ENCODE measurements around the gene ABLIM1.

ABLIM1 gene

GRCh38 chr10:114652402-114653368 lies 5.4 kb downstream of the ABLIM1 start:
- in situ Hi-C loops (cut with HindIII; ENCODE audit: low pct_ligation_motif_present, low pct_unique_long_range_greater_than_20kb, low sequenced_read_pairs) = no loop called here
- no peak for DNase-seq

- in situ Hi-C loops (cut with HindIII; ENCODE audit: low pct_ligation_motif_present, low pct_unique_long_range_greater_than_20kb, low sequenced_read_pairs) = no loop called here
- DNase-seq = no peak
Observed at GRCh38 chr10:114650831-114651230, 7.2 kb downstream of the ABLIM1 start.

- in situ Hi-C loops (cut with HindIII; ENCODE audit: low pct_ligation_motif_present, low pct_unique_long_range_greater_than_20kb, low sequenced_read_pairs) = no loop called here
- no peak for DNase-seq
Observed at GRCh38 chr10:114650266-114650665, 7.8 kb downstream of the ABLIM1 start.

- in situ Hi-C loops (cut with HindIII; ENCODE audit: low pct_ligation_motif_present, low pct_unique_long_range_greater_than_20kb, low sequenced_read_pairs) = no loop called here
- DNase-seq = no peak
Observed at GRCh38 chr10:114649217-114649903, 8.7 kb downstream of the ABLIM1 start.

GRCh38 chr10:114648368-114648767 lies 9.7 kb downstream of the ABLIM1 start:
- DNase-seq = peak; percentile 77
- in situ Hi-C loops (cut with HindIII; ENCODE audit: low pct_ligation_motif_present, low pct_unique_long_range_greater_than_20kb, low sequenced_read_pairs) = no loop called here

GRCh38 chr10:114647545-114648138 lies 10.4 kb downstream of the ABLIM1 start:
- no peak for DNase-seq
- in situ Hi-C loops (cut with HindIII; ENCODE audit: low pct_ligation_motif_present, low pct_unique_long_range_greater_than_20kb, low sequenced_read_pairs) = no loop called here

- no peak for DNase-seq
- in situ Hi-C loops (cut with HindIII; ENCODE audit: low pct_ligation_motif_present, low pct_unique_long_range_greater_than_20kb, low sequenced_read_pairs) = no loop called here
Observed at GRCh38 chr10:114646426-114646825, 11.6 kb downstream of the ABLIM1 start.

- in situ Hi-C loops (cut with HindIII; ENCODE audit: low pct_ligation_motif_present, low pct_unique_long_range_greater_than_20kb, low sequenced_read_pairs) = no loop called here
- no peak for DNase-seq
Observed at GRCh38 chr10:114645706-114646105, 12.4 kb downstream of the ABLIM1 start.

- in situ Hi-C loops (cut with HindIII; ENCODE audit: low pct_ligation_motif_present, low pct_unique_long_range_greater_than_20kb, low sequenced_read_pairs) = no loop called here
- no peak for DNase-seq
Observed at GRCh38 chr10:114643158-114643557, 14.9 kb downstream of the ABLIM1 start.

GRCh38 chr10:114642729-114643128 lies 15.3 kb downstream of the ABLIM1 start:
- no peak for DNase-seq
- in situ Hi-C loops (cut with HindIII; ENCODE audit: low pct_ligation_motif_present, low pct_unique_long_range_greater_than_20kb, low sequenced_read_pairs) = no loop called here

- peak; percentile 85 for DNase-seq
- in situ Hi-C loops (cut with HindIII; ENCODE audit: low pct_ligation_motif_present, low pct_unique_long_range_greater_than_20kb, low sequenced_read_pairs) = no loop called here
Observed at GRCh38 chr10:114638821-114639625, 19.1 kb downstream of the ABLIM1 start.

GRCh38 chr10:114635797-114636550 lies 22.1 kb downstream of the ABLIM1 start:
- in situ Hi-C loops (cut with HindIII; ENCODE audit: low pct_ligation_motif_present, low pct_unique_long_range_greater_than_20kb, low sequenced_read_pairs) = no loop called here
- DNase-seq = no peak

- DNase-seq = peak; percentile 27
- in situ Hi-C loops (cut with HindIII; ENCODE audit: low pct_ligation_motif_present, low pct_unique_long_range_greater_than_20kb, low sequenced_read_pairs) = no loop called here
Observed at GRCh38 chr10:114635101-114635500, 23.0 kb downstream of the ABLIM1 start.

- peak; percentile 96 for DNase-seq
Observed at GRCh38 chr10:114634609-114634979, 23.5 kb downstream of the ABLIM1 start.

GRCh38 chr10:114632869-114633715 lies 25.0 kb downstream of the ABLIM1 start:
- in situ Hi-C loops (cut with HindIII; ENCODE audit: low pct_ligation_motif_present, low pct_unique_long_range_greater_than_20kb, low sequenced_read_pairs) = no loop called here
- DNase-seq = peak; percentile 97

More at GRCh38 chr10:114634609-114634979, 23.5 kb downstream of the ABLIM1 start:
- in situ Hi-C loops (cut with HindIII; ENCODE audit: low pct_ligation_motif_present, low pct_unique_long_range_greater_than_20kb, low sequenced_read_pairs) = no loop called here

GRCh38 chr10:114631666-114632417 lies 26.2 kb downstream of the ABLIM1 start:
- peak; percentile 94 for DNase-seq
- in situ Hi-C loops (cut with HindIII; ENCODE audit: low pct_ligation_motif_present, low pct_unique_long_range_greater_than_20kb, low sequenced_read_pairs) = no loop called here

Data from ACHN (cell line).